Smooth muscle cell (in vitro differentiated cells): Measurements from ENCODE around the gene SUGCT. TPM values are rescaled to one million over a fixed set of nuclear protein-coding genes. Genes with fewer than 3 reads are reported as not detected.

Experiments
- DNase-seq: peaks from one replicate; lab custom pipeline; 2025; ENCODE audit not compliant: unreplicated experiment; lab: John Stamatoyannopoulos, UW
- H2AFZ ChIP-seq: fragments of 200-600 bp; sonication (generic); 2 replicates; pipeline ENCODE4 v1.6.0; 2016; ENCODE audit warnings: antibody characterized with exemption, low read depth, mild to moderate bottlenecking
- H3F3A ChIP-seq: fragments of 200-600 bp; sonication (generic); 2 replicates; pipeline ENCODE4 v1.6.0; 2017; ENCODE audit warnings: antibody characterized with exemption, low read depth
- H3K27ac ChIP-seq: fragments of 200-600 bp; sonication (generic); 2 replicates; pipeline ENCODE4 v1.5.1; 2016; ENCODE audit warnings: low read depth, mild to moderate bottlenecking
- H3K27me3 ChIP-seq: fragments of 200-600 bp; sonication (generic); 2 replicates; pipeline ENCODE4 v1.6.1; 2016; ENCODE audit warnings: low read depth, mild to moderate bottlenecking
- H3K36me3 ChIP-seq: fragments of 200-600 bp; sonication (generic); 2 replicates; pipeline ENCODE4 v1.5.1; 2016; ENCODE audit warnings: low read depth
- H3K4me1 ChIP-seq: fragments of 200-600 bp; sonication (generic); 2 replicates; pipeline ENCODE4 v1.5.1; 2016; ENCODE audit warnings: low read depth
- H3K4me2 ChIP-seq: fragments of 200-600 bp; sonication (generic); 2 replicates; pipeline ENCODE4 v1.6.0; 2016; ENCODE audit warnings: mild to moderate bottlenecking
- H3K4me3 ChIP-seq: fragments of 200-600 bp; sonication (generic); 2 replicates; pipeline ENCODE4 v1.5.1; 2016; ENCODE audit warnings: mild to moderate bottlenecking
- H3K79me2 ChIP-seq: fragments of 200-600 bp; sonication (generic); 2 replicates; pipeline ENCODE4 v1.6.0; 2016; ENCODE audit warnings: low read depth, mild to moderate bottlenecking
- H3K9ac ChIP-seq: fragments of 200-600 bp; sonication (generic); 2 replicates; pipeline ENCODE4 v1.6.0; 2016; ENCODE audit warnings: low read depth
- H3K9me3 ChIP-seq: fragments of 200-600 bp; sonication (generic); replicated peaks from 2 replicates; pipeline ENCODE4 v1.5.1; 2016; ENCODE audit warnings: low read depth
- H4K20me1 ChIP-seq: fragments of 200-600 bp; sonication (generic); 2 replicates; pipeline ENCODE4 v1.6.0; 2016; ENCODE audit warnings: low read depth
- CTCF ChIP-seq: fragments of 200-600 bp; sonication (generic); IDR thresholded peaks from 2 replicates; pipeline ENCODE4 v1.5.1; 2017; ENCODE audit warnings: borderline replicate concordance, mild to moderate bottlenecking, antibody characterized with exemption; ENCODE audit not compliant: insufficient read depth, poor library complexity, severe bottlenecking
- WGBS: methylation state at CpG from one replicate; pipeline ENCODE4 v1.1.7; 2016; ENCODE audit warnings: low lambda C conversion rate; 5-methylcytosine and 5-hydroxymethylcytosine counted together
- polyA plus RNA-seq: library from polyadenylated mRNA; unstranded; fragments of >200 nt; fragmentation: Nextera tagmentation; extraction: Ambion mirVana; gene quantifications from 2 replicates; pipeline ENCODE4 v1.2.1, GENCODE V29; 2016
- total RNA-seq: library from RNA; depleted of rRNA; stranded (reverse); fragments of >200 nt; gene quantifications from 2 replicates; pipeline ENCODE4 v1.2.3, GENCODE V29; 2014

SUGCT gene
- total and polyA plus RNA-seq, 2 experiments from 2014 or later = 16.9 to 65.8 TPM

- no peak overlapping the region for H2AFZ ChIP-seq
- no peaks in the 10 kb centered on the region for H3F3A ChIP-seq
- no peaks in the 10 kb centered on the region for H3K4me1 ChIP-seq
- H3K36me3 ChIP-seq = peaks cover 3% of the 10 kb centered on the region
- H3K27me3 ChIP-seq = no peaks in the 10 kb centered on the region
- no peak overlapping the region for H3K4me3 ChIP-seq
- peak overlapping the region; percentile 77 for H3K27ac ChIP-seq
- H3K79me2 ChIP-seq = no peaks in the 10 kb centered on the region
- H4K20me1 ChIP-seq = no peaks in the 10 kb centered on the region
- WGBS = 73% methylated on average over 1 of the region's 1 CpG
- H3K9me3 ChIP-seq = no peaks in the 10 kb centered on the region
- no peak for DNase-seq
- peak overlapping the region; percentile 44 for H3K4me2 ChIP-seq
- no peak overlapping the region for H3K9ac ChIP-seq
- TF ChIP-seq CTCF = no peak
Observed at GRCh38 chr7:40586197-40586596, 451.4 kb downstream of the SUGCT start.

GRCh38 chr7:40587419-40587818, 452.6 kb downstream of the SUGCT start:
- H3F3A ChIP-seq = no peaks in the 10 kb centered on the region
- no peak overlapping the region for H3K27ac ChIP-seq
- no peaks in the 10 kb centered on the region for H3K9me3 ChIP-seq
- H3K79me2 ChIP-seq = no peaks in the 10 kb centered on the region
- no peak overlapping the region for H2AFZ ChIP-seq
- H3K4me3 ChIP-seq = no peak overlapping the region
- H4K20me1 ChIP-seq = no peaks in the 10 kb centered on the region
- no peaks in the 10 kb centered on the region for H3K4me1 ChIP-seq
- H3K36me3 ChIP-seq = peaks cover 3% of the 10 kb centered on the region
- H3K9ac ChIP-seq = no peak overlapping the region
- H3K4me2 ChIP-seq = no peak overlapping the region
- no peaks in the 10 kb centered on the region for H3K27me3 ChIP-seq
- DNase-seq = no peak
- no peak for TF ChIP-seq CTCF

- no peaks in the 10 kb centered on the region for H3K27me3 ChIP-seq
- H3K4me1 ChIP-seq = no peaks in the 10 kb centered on the region
- H3K79me2 ChIP-seq = no peaks in the 10 kb centered on the region
- DNase-seq = no peak
- no peak overlapping the region for H3K4me3 ChIP-seq
- no peak overlapping the region for H3K9ac ChIP-seq
- no peak overlapping the region for H3K27ac ChIP-seq
- TF ChIP-seq CTCF = no peak
- H4K20me1 ChIP-seq = no peaks in the 10 kb centered on the region
- H3F3A ChIP-seq = no peaks in the 10 kb centered on the region
- WGBS = 88% methylated on average over 6 of the region's 6 CpGs
- H2AFZ ChIP-seq = no peak overlapping the region
- no peak overlapping the region for H3K4me2 ChIP-seq
- H3K36me3 ChIP-seq = peaks cover 2% of the 10 kb centered on the region
- no peaks in the 10 kb centered on the region for H3K9me3 ChIP-seq
Observed at GRCh38 chr7:40595129-40595528, 460.3 kb downstream of the SUGCT start.

- Histone ChIP-seq H3K36me3 (no peaks in the 10 kb centered on the region), H3K9me3 (no peaks in the 10 kb centered on the region), H3K4me3 (no peak overlapping the region), H3K79me2 (no peaks in the 10 kb centered on the region), H3K27ac (no peak overlapping the region), H4K20me1 (no peaks in the 10 kb centered on the region), H3K4me1 (no peaks in the 10 kb centered on the region), H2AFZ (no peak overlapping the region), H3K4me2 (no peak overlapping the region), H3K9ac (no peak overlapping the region), H3K27me3 (no peaks in the 10 kb centered on the region), H3F3A (no peaks in the 10 kb centered on the region)
- TF ChIP-seq CTCF = no peak
- DNase-seq = no peak
- 96% methylated on average over 2 of the region's 2 CpGs for WGBS
Observed at GRCh38 chr7:40595832-40596231, 461.0 kb downstream of the SUGCT start.
